Heart right ventricle (tissue), 16 donors: ENCODE results near the gene CREB5. TPM values are rescaled to one million over a fixed set of nuclear protein-coding genes. Genes with fewer than 3 reads are reported as not detected.
A peak's percentile ranks its signal among the peaks of the same experiment; 100 is the strongest.

Experiments used
- ATAC-seq, 8 donors: fragments of 200-7000 bp; cut with Tn5 transposase; one replicate each; pipeline ENCODE4 v1.9.1; 2020; ENCODE audit warnings: mild to moderate bottlenecking in 8 of 8, moderate library complexity in 8 of 8, moderate number of reproducible peaks in 1 of 8
- DNase-seq, 2 donors: peaks; one replicate each; pipeline ENCODE4 v3.0.0-alpha.2; 2020
- H3K27ac ChIP-seq, 10 donors: fragments of 200-600 bp; sonication (generic) in 2 of 10; one replicate each; pipeline versions ENCODE4 v1.5.0 to v1.8.0; 2020 to 2022; ENCODE audit warnings: mild to moderate bottlenecking in 3 of 10
- H3K27me3 ChIP-seq, 7 donors: fragments of 200-600 bp; one replicate each; pipeline ENCODE4 v1.8.0; 2021 to 2022; ENCODE audit warnings: mild to moderate bottlenecking in 2 of 7
- H3K36me3 ChIP-seq, 9 donors: fragments of 200-600 bp; sonication (generic) in 1 of 9; one replicate each; pipeline versions ENCODE4 v1.5.0 to v1.8.0; 2020 to 2022; ENCODE audit warnings: mild to moderate bottlenecking in 2 of 9
- H3K4me1 ChIP-seq, 9 donors: fragments of 200-600 bp; sonication (generic) in 1 of 9; one replicate each; pipeline versions ENCODE4 v1.5.0 to v1.8.0; 2020 to 2022; ENCODE audit warnings: mild to moderate bottlenecking in 4 of 9
- H3K4me3 ChIP-seq, 10 donors: fragments of 200-600 bp; sonication (generic) in 2 of 10; one replicate each; pipeline versions ENCODE4 v1.5.0 to v1.8.0; 2020 to 2022; ENCODE audit warnings: mild to moderate bottlenecking in 7 of 10, moderate library complexity in 2 of 10
- H3K9me3 ChIP-seq, 11 donors: fragments of 200-600 bp in 10 of 11; sonication (generic) in 2 of 11; one replicate each; pipeline versions ENCODE4 v1.5.0 to v1.8.0; 2013 to 2022; ENCODE audit warnings: mild to moderate bottlenecking in 2 of 11, control low read depth in 1 of 11, moderate library complexity in 1 of 11
- CTCF ChIP-seq, 9 donors: fragments of 200-600 bp; sonication (generic) in 2 of 9; IDR thresholded peaks; one replicate each; pipeline versions ENCODE4 v1.5.0 to v1.8.0; 2021 to 2022; ENCODE audit warnings: antibody characterized with exemption in 9 of 9, mild to moderate bottlenecking in 5 of 9, moderate library complexity in 1 of 9
- WGBS, 2 donors: extraction: QIAGEN DNeasy Blood & Tissue Kit; methylation state at CpG; one replicate each; pipeline ENCODE4 v1.1.7; 2013; ENCODE audit warnings: inconsistent platforms in 1 of 2; 5-methylcytosine and 5-hydroxymethylcytosine counted together
- intact Hi-C, 10 donors: fragments of 100-400 bp; cut with DNase I; formaldehyde crosslinking; loops; one replicate each; pipeline versions ENCODE4 v1.11.1 to v1.14.2; 2022
- polyA plus RNA-seq, 2 donors: library from polyadenylated mRNA; stranded (reverse); fragments of 200-250 nt; gene quantifications; one replicate each; pipeline ENCODE4 v1.2.3, GENCODE V29; 2013
- total RNA-seq, 10 donors: library from RNA; stranded (reverse); fragmentation: NEBNext Ultra II Directional in 3 of 10; extraction: Animal tissue kit (Norgen Biotek cat#: 25700) in 3 of 10; gene quantifications; one replicate each; pipeline versions ENCODE4 v1.2.1 to v1.2.4, GENCODE V29; 2021 to 2023
- donor health status: Arrhythmogenic right ventricular cardiomyopathy.
- donor health status: ischemic (EF 13 %, LVEDD 7.1; RV severe dilation, severe dysfunction).
- donor health status: healthy with polysubstance abuse.
- donor health status: DM: no; HTN: yes; CAD: no.
- donor health status: DM: no; HTN: no; CAD: no.
- donor health status: ischemic (EF 25% LVEDD 6.9; RV normal size, moderate dysfunction).
- donor health status: ischemic (EF 25% LVEDD 5.7; RV mildly dilated, moderate dysfunction).
- donor health status: healthy.
- donor health status: DM: yes; HTN: yes; CAD: no.
- donor health status: Ischemic cardiomyopathy.
- donor health status: ischemic (EF 35%, LVEDD 5.7; RV mildly dilated, moderate dysfunction).
- donor health status: nonischemic (EF 11% LVEDD 7.7; RV severe dilation, severe dysfunction).
- donor health status: DM: yes; HTN: yes; CAD: no.
- donor health status: PGD.
- donor health status: ischemic (EF 29% LVEDD 5.4; RV normal size, mild dysfunction).
- donor health status: nonischemic (EF 23%, LVEDD 6.1; RV moderate dilation, normal function).

Gene CREB5
- total and polyA plus RNA-seq, 12 donors = 4.7 to 170 (median 19.0) TPM

GRCh38 chr7:28433699-28434219 lies 21.4 kb downstream of the CREB5 start:
- Histone ChIP-seq H3K9me3 (no peaks in the 10 kb centered on the region), H3K36me3 (no peaks in the 10 kb centered on the region), H3K27ac (no peak overlapping the region), H3K27me3 (peaks cover 0 to 10% (median 0%) of the 10 kb centered on the region in 7 donors), H3K4me1 (peaks cover 0 to 14% (median 4%) of the 10 kb centered on the region in 9 donors), H3K4me3 (no peak overlapping the region)
- TF ChIP-seq CTCF (IDR thresholded peaks at IDR 0.05) = no peak
- intact Hi-C loops = no loop called here
- peak in 1 of 2 donors; percentile 23 for DNase-seq
- WGBS, 2 donors = 43 to 46% methylated on average over 4 of the region's 4 CpGs
- ATAC-seq = no peak

GRCh38 chr7:28434510-28434909 lies 22.2 kb downstream of the CREB5 start:
- no peak overlapping the region for H3K4me3 ChIP-seq
- no peak for TF ChIP-seq CTCF (IDR thresholded peaks at IDR 0.05)
- no peaks in the 10 kb centered on the region for H3K36me3 ChIP-seq
- ATAC-seq = no peak
- peaks cover 0 to 10% (median 0%) of the 10 kb centered on the region in 7 donors for H3K27me3 ChIP-seq
- no peak overlapping the region for H3K27ac ChIP-seq
- intact Hi-C loops = no loop called here
- no peaks in the 10 kb centered on the region for H3K9me3 ChIP-seq
- 67 to 91% methylated on average over 1 of the region's 1 CpG for WGBS, 2 donors
- peaks cover 0 to 14% (median 4%) of the 10 kb centered on the region in 9 donors for H3K4me1 ChIP-seq
- DNase-seq = no peak

- intact Hi-C loops = no loop called here
- no peak for TF ChIP-seq CTCF (IDR thresholded peaks at IDR 0.05)
- no peak overlapping the region for H3K4me3 ChIP-seq
- DNase-seq (no peak), ATAC-seq (no peak)
- no peaks in the 10 kb centered on the region for H3K9me3 ChIP-seq
- H3K27me3 ChIP-seq = peaks cover 0 to 10% (median 0%) of the 10 kb centered on the region in 7 donors
- WGBS, 2 donors = 85 to 90% methylated on average over 4 of the region's 4 CpGs
- no peak overlapping the region for H3K27ac ChIP-seq
- H3K36me3 ChIP-seq = no peaks in the 10 kb centered on the region
- peaks cover 0 to 14% (median 4%) of the 10 kb centered on the region in 9 donors for H3K4me1 ChIP-seq
These were observed 22.8 kb downstream of the CREB5 start for GRCh38 chr7:28435152-28435551.

- H3K4me1 ChIP-seq = peaks cover 0 to 14% (median 4%) of the 10 kb centered on the region in 9 donors
- WGBS, 2 donors = 95 to 100% methylated on average over 2 of the region's 2 CpGs
These were observed 23.5 kb downstream of the CREB5 start for GRCh38 chr7:28435732-28436378.

More at GRCh38 chr7:28435732-28436378, 23.5 kb downstream of the CREB5 start:
- ATAC-seq = no peak
- no peak for DNase-seq
- Histone ChIP-seq H3K27ac (no peak overlapping the region), H3K9me3 (no peaks in the 10 kb centered on the region), H3K4me3 (no peak overlapping the region), H3K36me3 (no peaks in the 10 kb centered on the region), H3K27me3 (peaks cover 0 to 10% (median 0%) of the 10 kb centered on the region in 7 donors)
- TF ChIP-seq CTCF (IDR thresholded peaks at IDR 0.05) = no peak
- intact Hi-C loops = no loop called here
